Activated naive CD4-positive, alpha-beta T cell treated with anti-CD3 and anti-CD28 coated beads, Interleukin-2, amount 50 U/mL, for 72 hours (primary cell): Measurements from ENCODE around the gene SRMS. TPM values are rescaled to one million over a fixed set of nuclear protein-coding genes. Genes with fewer than 3 reads are reported as not detected.

Experiments used
- ATAC-seq, 2 donors: fragments of 150-1000 bp; cut with Tn5 transposase; 2 replicates each; pipeline ENCODE4 v1.10.0; 2021; ENCODE audit warnings: mild to moderate bottlenecking in 2 of 2, moderate library complexity in 2 of 2
- DNase-seq, 2 donors: peaks; one replicate each; pipeline ENCODE4 v3.0.0; 2021 to 2022; ENCODE audit warnings: low spot score in 2 of 2
- H3K27ac Mint-ChIP-seq, 2 donors: one replicate each; pipeline ENCODE4 v1.8.0; 2022; ENCODE audit warnings: mild to moderate bottlenecking in 2 of 2, mixed read lengths in 2 of 2
- H3K36me3 Mint-ChIP-seq, 2 donors: one replicate each; pipeline ENCODE4 v1.8.0; 2022; ENCODE audit warnings: mixed read lengths in 2 of 2
- H3K9me3 Mint-ChIP-seq, 2 donors: one replicate each; pipeline ENCODE4 v1.8.0; 2022; ENCODE audit warnings: mixed read lengths in 2 of 2
- total RNA-seq, 2 donors: library from RNA; stranded (reverse); gene quantifications; one replicate each; pipeline ENCODE4 v1.2.3, GENCODE V29; 2022

The SRMS gene
- total RNA-seq, 2 donors from 2014 or later: not detected

GRCh38 chr20:63497946-63498935, 49.3 kb downstream of the SRMS start:
- H3K36me3 Mint-ChIP-seq: no peaks in the 10 kb centered on the region
- H3K9me3 Mint-ChIP-seq: no peaks in the 10 kb centered on the region
- peak in 1 of 2 donors; percentile 28 for ATAC-seq
- H3K27ac Mint-ChIP-seq: no peak overlapping the region
- no peak for DNase-seq

DNA sequence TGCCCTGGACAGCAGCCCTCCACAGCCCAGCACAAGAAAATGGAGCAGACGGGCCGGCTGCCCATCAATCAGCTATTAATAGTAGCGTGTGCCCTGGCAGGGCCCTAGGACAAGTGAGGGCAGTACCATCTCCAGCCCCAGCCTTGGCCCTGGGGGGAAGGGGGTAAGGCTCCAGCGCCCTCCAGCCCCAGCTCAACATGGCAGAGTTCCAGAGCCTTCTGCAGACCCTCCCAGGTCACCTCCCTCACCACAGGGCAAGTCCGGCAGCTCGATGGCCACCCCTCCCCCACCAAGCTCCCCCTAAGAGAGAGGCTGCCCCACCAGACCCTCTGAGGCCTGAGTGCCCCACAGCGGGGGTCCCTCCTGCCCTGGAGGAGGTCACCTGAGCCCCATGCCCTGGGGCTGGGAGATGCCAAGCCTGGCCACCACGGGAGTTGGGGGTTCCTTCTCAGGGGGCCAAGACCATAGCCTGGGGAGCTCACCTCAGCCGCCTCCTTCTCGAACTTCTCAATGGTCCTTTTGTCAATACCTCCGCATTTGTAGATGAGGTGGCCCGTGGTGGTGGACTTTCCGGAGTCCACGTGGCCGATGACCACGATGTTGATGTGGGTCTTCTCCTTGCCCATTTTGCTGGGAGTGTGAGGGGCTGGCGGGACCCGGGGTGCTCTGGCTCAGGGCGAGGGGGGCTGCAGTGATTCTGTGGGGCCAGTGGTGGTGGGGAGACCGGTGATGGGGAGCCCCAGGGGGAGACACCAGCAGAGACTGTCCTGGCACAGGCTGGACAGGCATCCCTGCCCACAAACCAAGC, 50.2 kb downstream of the SRMS start:
- no peaks in the 10 kb centered on the region for H3K36me3 Mint-ChIP-seq
- ATAC-seq (no peak), DNase-seq (no peak)
- H3K9me3 Mint-ChIP-seq: peaks cover 0 to 2% of the 10 kb centered on the region in 2 donors
- H3K27ac Mint-ChIP-seq: no peak overlapping the region

- Mint-ChIP-seq H3K27ac (no peak overlapping the region), H3K9me3 (peaks cover 0 to 5% of the 10 kb centered on the region in 2 donors), H3K36me3 (no peaks in the 10 kb centered on the region)
- DNase-seq (no peak), ATAC-seq (peak; percentile 17 to 29)
Observed at GRCh38 chr20:63496596-63497120, 50.9 kb downstream of the SRMS start.

DNA sequence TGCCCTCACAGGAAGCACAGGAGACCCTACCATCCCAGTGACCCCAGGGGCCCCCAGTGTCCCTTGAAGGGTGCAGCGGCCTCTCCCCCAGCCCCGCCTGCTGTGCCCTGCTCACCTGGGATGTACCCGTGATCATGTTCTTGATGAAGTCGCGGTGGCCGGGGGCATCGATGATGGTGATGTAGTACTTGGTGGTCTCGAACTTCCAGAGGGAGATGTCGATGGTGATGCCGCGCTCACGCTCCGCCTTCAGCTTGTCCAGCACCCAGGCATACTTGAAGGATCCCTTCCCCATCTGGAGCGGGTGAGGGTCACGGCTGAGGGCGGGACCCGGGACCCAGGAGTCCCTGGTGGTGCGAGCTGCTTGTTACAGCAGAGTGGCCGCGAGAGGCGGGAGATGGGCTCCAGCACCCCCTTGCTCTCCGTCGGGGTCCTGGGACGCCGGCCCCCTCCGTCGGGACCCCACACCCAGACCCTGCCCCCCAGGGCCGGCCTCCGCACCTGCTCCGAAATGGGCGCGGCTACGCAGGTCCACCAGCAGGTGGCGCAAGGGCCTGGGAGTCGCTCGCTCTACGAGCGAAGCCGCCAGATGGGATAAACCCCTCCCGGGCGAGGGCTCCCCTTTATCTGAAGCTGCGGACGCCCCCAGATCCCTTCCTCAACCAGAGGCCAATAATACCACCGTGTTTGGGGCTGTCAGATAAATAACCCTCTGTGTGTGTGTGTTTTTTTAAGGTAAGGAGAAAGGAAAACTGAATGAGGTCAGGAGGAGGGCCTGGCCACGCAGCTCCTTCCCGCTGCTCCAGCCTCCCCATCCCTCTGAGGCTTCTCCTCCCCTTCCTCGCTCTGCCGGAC, 51.6 kb downstream of the SRMS start:
- Mint-ChIP-seq H3K9me3 (peaks cover 0 to 5% of the 10 kb centered on the region in 2 donors), H3K27ac (no peak overlapping the region), H3K36me3 (no peaks in the 10 kb centered on the region)
- ATAC-seq: peak; percentile 76 to 80
- DNase-seq: peak in 1 of 2 donors; percentile 84

DNA sequence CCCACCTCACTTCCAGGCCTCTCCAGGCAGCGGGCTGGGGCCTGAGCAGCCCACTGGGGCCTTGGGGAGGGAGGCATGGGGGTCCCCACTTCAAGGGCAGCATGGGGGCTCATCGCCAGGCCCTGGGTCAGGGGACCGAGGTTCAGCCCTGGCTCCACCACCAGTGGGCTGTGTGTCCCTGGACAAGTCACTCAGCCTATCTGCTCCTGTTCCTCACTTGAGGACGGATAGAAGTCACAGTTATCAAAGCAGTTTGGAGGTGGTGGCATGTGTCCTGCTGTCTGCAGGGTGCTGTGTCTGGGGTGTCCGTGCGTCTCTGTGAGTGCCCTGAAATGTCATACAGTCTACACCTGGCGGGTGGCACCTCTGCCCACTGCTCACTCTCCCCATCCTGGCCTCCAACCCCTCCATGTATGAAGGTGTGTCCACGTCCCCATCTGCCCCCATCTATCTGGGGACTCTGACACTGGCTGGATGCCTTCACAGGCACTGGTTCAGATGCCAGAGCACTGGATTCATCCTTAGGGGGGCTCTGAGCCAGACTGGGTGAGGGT, 52.3 kb downstream of the SRMS start:
- DNase-seq (no peak), ATAC-seq (no peak)
- H3K27ac Mint-ChIP-seq: no peak overlapping the region
- no peaks in the 10 kb centered on the region for H3K36me3 Mint-ChIP-seq
- peaks cover 0 to 5% of the 10 kb centered on the region in 2 donors for H3K9me3 Mint-ChIP-seq

GRCh38 chr20:63494420-63495166, 53.0 kb downstream of the SRMS start:
- ATAC-seq (no peak), DNase-seq (no peak)
- H3K9me3 Mint-ChIP-seq: peaks cover 0 to 5% of the 10 kb centered on the region in 2 donors
- H3K27ac Mint-ChIP-seq: no peak overlapping the region
- H3K36me3 Mint-ChIP-seq: no peaks in the 10 kb centered on the region

DNA sequence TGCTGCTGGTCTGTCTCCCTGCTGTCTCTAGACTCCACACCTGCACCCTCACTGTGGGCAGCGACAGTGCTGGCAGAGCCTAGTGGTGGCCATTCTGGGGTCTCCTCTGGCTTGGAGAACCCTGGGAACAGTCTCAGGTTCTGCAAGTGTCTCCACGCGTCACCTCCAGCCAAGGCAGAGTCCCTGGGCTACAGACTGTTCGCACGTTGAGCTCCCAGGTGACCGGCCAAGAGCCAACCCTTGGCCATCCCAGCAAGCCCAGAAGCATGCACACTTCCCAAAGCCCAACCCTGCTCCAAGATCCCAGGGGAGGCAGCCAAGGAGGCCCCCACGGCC, 53.5 kb downstream of the SRMS start:
- H3K9me3 Mint-ChIP-seq: peaks cover 0 to 5% of the 10 kb centered on the region in 2 donors
- H3K36me3 Mint-ChIP-seq: no peaks in the 10 kb centered on the region
- ATAC-seq: no peak
- DNase-seq: no peak
- H3K27ac Mint-ChIP-seq: no peak overlapping the region

DNA sequence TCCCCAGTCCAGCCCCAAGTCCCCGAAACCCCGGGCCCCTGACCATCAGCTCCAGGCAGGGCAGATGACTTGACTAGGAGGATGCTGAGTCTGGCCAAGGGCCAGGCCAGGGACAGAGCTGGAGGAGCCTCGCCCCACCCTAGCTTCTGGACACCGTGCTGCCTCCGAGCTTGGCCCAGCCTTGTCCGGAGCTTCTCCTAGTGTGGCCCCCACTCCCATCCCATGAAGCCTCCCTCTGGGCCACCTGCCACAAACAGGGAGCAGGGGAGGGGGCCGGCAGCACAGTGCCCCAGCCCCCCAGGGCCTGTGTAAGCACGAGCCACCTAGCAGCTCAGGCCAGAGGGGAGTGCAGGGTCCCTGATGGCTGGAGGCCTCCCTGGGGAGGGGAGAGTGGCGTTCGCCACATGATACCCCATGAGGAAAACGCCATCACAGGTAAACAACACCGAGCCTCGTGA, 54.0 kb downstream of the SRMS start:
- H3K9me3 Mint-ChIP-seq: peaks cover 0 to 5% of the 10 kb centered on the region in 2 donors
- DNase-seq (no peak), ATAC-seq (no peak)
- no peak overlapping the region for H3K27ac Mint-ChIP-seq
- H3K36me3 Mint-ChIP-seq: no peaks in the 10 kb centered on the region

DNA sequence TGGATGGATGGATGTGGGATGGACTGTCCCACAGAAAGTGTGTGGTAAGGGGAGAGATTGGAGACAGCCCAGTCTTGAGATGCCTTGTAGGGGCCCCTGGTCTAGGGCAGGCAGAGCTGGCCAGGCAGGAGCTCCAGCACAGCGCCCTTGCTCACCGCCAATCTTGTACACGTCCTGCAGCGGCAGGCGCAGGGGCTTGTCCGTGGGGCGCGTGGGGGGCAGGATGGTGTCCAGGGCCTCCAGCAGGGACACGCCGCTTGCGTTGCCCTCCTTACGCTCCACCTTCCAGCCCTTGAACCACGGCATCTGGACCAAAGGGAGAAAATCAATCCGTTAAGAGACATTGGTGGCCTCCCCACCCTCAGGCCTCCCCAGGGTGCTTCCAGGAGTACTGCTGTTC, 54.6 kb downstream of the SRMS start:
- ATAC-seq (no peak), DNase-seq (no peak)
- no peak overlapping the region for H3K27ac Mint-ChIP-seq
- no peaks in the 10 kb centered on the region for H3K36me3 Mint-ChIP-seq
- peaks cover 0 to 5% of the 10 kb centered on the region in 2 donors for H3K9me3 Mint-ChIP-seq

DNA sequence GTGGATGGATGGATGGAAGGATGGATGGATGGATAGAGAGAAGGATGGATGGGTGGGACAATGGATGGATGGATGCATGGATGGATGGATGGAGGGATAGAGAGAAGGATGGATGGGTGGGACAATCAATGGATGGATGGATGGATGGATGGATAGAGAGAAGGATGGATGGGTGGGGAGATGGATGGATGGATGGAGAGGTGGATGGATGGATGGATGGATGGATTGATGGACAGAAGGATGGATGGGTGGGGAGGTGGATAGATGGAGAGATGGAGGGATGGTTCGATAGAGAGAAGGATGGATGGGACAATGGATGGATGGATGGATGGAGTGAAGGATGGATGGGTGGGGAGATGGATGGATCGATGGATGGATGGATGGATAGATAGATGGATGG, 55.0 kb downstream of the SRMS start:
- no peak overlapping the region for H3K27ac Mint-ChIP-seq
- ATAC-seq: no peak
- H3K36me3 Mint-ChIP-seq: no peaks in the 10 kb centered on the region
- peaks cover 0 to 5% of the 10 kb centered on the region in 2 donors for H3K9me3 Mint-ChIP-seq
- DNase-seq: no peak

- DNase-seq: no peak
- H3K27ac Mint-ChIP-seq: no peak overlapping the region
- no peaks in the 10 kb centered on the region for H3K36me3 Mint-ChIP-seq
- peaks cover 0 to 5% of the 10 kb centered on the region in 2 donors for H3K9me3 Mint-ChIP-seq
- ATAC-seq: no peak
Observed at GRCh38 chr20:63491635-63492230, 55.8 kb downstream of the SRMS start.

DNA sequence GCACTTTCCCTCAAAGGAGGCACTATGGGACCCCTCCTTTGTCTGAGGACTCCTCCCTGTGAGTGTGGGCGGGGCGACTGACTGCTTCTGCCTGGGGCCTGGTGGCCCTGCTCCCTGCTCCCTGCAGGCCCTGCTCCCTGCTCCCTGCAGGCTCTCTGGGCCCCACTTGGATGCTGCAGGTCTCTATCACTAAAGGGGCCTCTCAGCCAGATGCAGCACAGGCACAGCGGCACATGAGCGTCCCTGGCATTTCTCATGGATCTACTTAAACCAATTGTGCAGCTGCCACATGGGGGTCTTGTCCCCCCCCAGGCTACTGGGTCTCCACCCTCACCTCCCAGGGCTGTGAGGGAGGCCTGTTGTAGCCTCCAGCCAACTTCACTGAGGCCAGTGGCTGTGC, 56.5 kb downstream of the SRMS start:
- no peak for ATAC-seq
- no peaks in the 10 kb centered on the region for H3K36me3 Mint-ChIP-seq
- H3K27ac Mint-ChIP-seq: no peak overlapping the region
- peaks cover 0 to 5% of the 10 kb centered on the region in 2 donors for H3K9me3 Mint-ChIP-seq
- no peak for DNase-seq
